IPS-11a (cell line): ENCODE measurements around the gene KIRREL3.

Experiments used
- H3K4me3 ChIP-seq: one replicate; pipeline ENCODE4 v1.5.1; 2013; ENCODE audit warnings: low read depth, low read length, control low read depth

KIRREL3 gene

DNA sequence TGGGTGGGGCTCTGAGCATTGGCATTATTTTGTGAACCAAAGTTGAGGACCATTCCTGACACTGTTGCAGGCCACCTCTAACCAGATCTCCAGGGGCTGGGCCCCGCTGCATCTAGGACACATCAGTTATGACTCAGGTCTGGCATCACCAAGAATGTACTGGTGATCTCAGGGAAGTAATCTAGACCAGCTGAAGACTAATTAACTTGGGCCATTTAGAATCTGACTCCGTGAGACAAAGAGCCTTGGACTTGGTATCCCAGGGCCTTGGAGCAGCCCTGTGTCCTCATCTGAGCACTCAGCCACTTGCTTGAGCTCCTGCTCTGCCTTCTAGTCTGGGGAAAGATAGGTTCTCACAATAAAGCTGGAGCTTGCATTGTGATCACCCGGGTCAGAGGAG is 200.6 kb downstream of the KIRREL3 start:
- H3K4me3 ChIP-seq = no peak overlapping the region

DNA sequence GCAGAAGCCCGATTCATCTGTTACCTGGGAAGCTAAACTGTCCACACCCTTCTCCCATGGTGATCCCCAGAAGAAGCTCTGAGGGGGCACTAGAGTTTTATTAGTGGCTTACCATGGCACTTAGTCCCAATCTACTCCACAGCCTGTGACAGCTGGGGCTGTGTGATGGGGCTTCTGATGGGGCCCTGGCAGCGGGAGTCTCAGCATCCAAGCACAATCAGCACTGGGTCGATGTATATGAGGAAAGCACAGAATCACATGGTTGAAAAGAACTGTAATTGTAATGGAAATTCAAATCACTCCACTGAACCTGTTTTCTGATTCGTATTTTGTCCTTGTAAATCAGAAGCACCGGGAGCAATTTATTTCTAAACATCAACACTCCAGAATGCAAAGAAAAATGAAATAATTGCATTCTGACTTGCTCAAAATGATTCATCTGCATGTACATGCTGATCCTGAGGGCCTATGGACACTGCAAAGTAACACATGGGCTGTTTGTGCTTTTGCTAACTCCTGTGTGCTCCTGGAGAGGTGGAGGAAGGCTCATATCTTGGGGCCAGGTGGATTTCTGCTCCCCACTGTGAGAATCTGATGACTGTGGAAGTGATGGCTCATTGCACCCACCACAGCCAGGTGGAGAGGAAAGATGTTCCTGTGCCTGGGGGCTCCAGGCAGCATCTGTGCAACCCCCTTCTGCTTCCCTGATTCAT is 203.0 kb downstream of the KIRREL3 start:
- no peak overlapping the region for H3K4me3 ChIP-seq

GRCh38 chr11:126793596-126793995 is 207.0 kb downstream of the KIRREL3 start:
- H3K4me3 ChIP-seq = no peak overlapping the region

DNA sequence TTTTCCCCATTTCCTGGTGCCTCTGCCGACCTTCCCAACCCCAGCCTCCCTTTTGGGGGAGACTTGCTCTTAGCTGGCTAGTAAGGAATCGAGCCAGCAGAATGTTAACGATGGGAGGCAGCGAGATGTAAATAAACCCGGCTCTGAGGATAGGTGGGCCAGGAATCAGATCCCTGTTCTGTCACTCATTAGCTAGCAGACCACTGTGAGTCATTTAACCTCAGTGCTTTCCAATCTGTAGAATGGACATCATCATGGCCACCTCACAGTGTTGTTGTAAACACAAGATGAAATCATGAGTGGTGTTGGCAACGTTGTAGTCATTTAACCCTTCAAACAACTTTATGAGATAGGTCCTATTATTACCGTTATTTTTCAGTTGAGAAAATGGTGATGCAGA is 208.6 kb downstream of the KIRREL3 start:
- H3K4me3 ChIP-seq = no peak overlapping the region

DNA sequence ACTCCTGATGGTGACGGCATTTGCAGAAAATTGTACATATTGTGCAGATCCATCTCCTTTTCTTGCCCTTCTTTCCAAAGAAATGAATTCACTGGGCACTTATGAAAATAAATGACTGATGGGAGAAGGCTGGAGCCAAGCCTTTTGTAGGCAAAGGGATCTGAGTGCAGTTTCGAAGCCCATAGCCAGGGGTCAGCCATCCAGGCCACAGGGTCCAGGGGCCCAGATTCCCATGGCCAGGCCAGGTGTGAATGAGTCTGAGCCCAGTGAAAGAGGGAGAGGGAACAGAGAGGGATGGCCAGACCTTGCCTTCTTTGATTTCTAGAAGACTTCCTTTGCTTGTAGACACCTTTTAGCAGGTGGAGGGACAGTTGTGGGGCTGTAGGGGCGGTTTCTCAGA is 209.1 kb downstream of the KIRREL3 start:
- no peak overlapping the region for H3K4me3 ChIP-seq

- no peak overlapping the region for H3K4me3 ChIP-seq
Measured at GRCh38 chr11:126790550-126791081, 210.0 kb downstream of the KIRREL3 start.

- H3K4me3 ChIP-seq = no peak overlapping the region
Measured at GRCh38 chr11:126782810-126783209, 217.8 kb downstream of the KIRREL3 start.

- no peak overlapping the region for H3K4me3 ChIP-seq
Measured at GRCh38 chr11:126781942-126782341, 218.6 kb downstream of the KIRREL3 start.

- no peak overlapping the region for H3K4me3 ChIP-seq
Measured at GRCh38 chr11:126776119-126776518, 224.5 kb downstream of the KIRREL3 start.

DNA sequence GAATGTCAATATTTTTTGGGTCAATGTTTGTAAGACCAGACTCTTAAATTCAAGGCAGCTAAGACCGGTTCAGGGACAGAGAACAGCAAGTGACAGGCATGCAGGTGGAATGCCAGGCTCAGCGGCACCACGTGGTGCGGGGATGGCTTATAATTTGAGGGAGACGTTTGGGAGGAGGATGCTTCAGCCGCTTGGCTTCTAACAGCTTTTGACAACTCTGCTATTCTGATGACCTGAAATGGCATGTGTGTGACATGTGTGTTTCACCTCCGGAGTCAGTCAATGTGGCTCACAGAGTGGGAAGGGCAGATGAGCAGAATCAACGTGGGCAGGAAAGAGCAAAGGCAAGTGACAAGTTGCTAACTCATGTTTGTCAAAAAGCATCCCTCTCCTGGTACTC is 228.3 kb downstream of the KIRREL3 start:
- H3K4me3 ChIP-seq = no peak overlapping the region

DNA sequence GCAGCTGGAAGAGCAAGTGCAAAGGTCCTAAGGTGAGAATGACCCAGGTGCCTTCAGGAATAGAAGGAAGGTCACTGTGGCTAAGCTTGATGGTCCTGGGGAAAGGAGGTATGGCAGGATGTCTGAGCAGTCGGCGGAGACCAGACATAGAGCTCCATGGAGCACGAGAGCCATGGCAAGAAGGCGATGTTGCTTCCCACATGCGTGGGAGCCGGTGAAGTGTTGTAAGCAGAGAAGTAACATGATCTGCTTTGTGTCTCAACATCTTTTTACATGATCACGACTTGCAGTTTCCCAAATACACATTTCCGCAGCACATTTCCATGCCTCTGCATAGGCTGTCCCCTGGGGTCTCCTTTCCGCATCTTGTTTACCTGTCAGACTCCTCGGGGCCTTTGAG is 231.9 kb downstream of the KIRREL3 start:
- no peak overlapping the region for H3K4me3 ChIP-seq

GRCh38 chr11:126766440-126766839 is 234.1 kb downstream of the KIRREL3 start:
- no peak overlapping the region for H3K4me3 ChIP-seq

GRCh38 chr11:126765196-126765595 is 235.4 kb downstream of the KIRREL3 start:
- no peak overlapping the region for H3K4me3 ChIP-seq

DNA sequence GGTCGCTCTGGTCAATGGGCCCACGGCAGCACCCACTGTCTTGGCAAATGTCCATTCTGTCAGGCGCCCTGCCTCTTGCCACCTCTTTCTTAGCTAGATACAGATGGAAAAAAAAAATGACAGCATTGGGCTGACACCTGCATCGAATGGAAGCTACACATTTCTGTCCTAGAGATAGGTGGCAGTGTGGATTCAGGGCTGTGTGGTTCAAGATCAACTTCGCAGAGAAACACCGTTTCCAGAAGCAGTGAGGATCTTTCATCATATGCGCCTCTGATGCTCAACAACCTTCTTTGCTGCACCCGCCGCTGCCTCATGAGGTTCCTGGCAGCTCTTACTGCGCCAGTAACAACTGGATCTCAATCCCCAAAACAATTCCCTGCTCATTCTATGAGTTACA is 236.3 kb downstream of the KIRREL3 start:
- no peak overlapping the region for H3K4me3 ChIP-seq

- H3K4me3 ChIP-seq = no peak overlapping the region
Measured at GRCh38 chr11:126756855-126757254, 243.7 kb downstream of the KIRREL3 start.

- H3K4me3 ChIP-seq = no peak overlapping the region
Measured at GRCh38 chr11:126756421-126756820, 244.1 kb downstream of the KIRREL3 start.

- H3K4me3 ChIP-seq = no peak overlapping the region
Measured at GRCh38 chr11:126755526-126755925, 245.0 kb downstream of the KIRREL3 start.

- H3K4me3 ChIP-seq = no peak overlapping the region
Measured at GRCh38 chr11:126754591-126755426, 245.8 kb downstream of the KIRREL3 start.

DNA sequence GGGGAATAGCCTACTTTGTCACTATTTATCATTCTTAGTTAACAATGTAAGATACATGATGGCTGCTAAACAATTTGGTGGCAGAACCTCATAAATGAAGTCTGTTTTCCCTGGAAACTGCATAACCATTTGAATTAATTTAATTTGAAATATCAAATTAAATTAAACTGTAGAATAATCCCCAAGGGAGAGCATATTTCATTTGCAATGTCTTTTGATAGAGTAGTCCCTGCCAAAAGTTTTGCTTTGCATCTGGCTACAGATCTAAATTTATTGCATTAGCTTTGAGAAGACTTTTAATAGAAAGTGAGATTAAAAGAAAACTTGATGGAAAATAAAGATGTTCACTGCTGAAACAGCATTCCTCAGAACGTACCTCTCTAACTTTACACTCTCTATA is 246.6 kb downstream of the KIRREL3 start:
- no peak overlapping the region for H3K4me3 ChIP-seq

GRCh38 chr11:126751242-126751641 is 249.3 kb downstream of the KIRREL3 start:
- H3K4me3 ChIP-seq = no peak overlapping the region

DNA sequence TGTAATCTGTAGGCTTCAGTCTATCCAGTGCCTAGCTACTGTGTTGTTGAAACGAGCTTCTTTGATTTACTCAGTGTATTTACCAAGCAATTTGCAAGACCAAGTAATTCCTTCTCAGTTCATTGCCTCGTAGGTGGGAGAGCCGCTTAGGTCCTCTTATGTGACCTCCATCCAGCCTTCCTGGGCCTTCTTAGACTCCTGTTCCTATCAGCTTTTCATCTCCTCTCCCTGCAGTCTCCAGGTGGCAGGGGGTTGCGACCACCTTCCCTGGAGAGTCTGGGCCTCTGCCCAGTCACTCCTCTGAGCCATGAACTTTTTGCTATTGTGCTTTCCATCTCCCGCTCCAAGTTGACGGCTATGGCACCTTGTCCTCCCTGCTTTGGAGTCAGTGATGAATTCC is 251.8 kb downstream of the KIRREL3 start:
- no peak overlapping the region for H3K4me3 ChIP-seq
